CD4-positive, alpha-beta memory T cell (primary cell): Measurements from ENCODE around the gene TMEM258. TPM values are rescaled to one million over a fixed set of nuclear protein-coding genes. Genes with fewer than 3 reads are reported as not detected.

ENCODE experiments used
- CTCF ChIA-PET: fragments of 350-600 bp; sonication (Branson Sonifier 250); formaldehyde crosslinking; loops from one replicate; lab custom pipeline; 2021; ENCODE audit warnings: inconsistent platforms; ENCODE audit not compliant: partially characterized antibody; lab: Charles Lee
- POLR2A ChIA-PET: fragments of 350-600 bp; sonication (Branson Sonifier 250); formaldehyde crosslinking; loops from one replicate; lab custom pipeline; 2021; ENCODE audit not compliant: partially characterized antibody; lab: Charles Lee
- DNase-seq, 5 donors: peaks; one replicate each; pipeline versions ENCODE4 v3.0.0 to v3.0.0-alpha.2; 2020 to 2022; ENCODE audit warnings: mixed read lengths in 1 of 5
- H3K27ac ChIP-seq: one replicate; pipeline ENCODE4 v1.7.0; 2013; ENCODE audit warnings: low read depth, low read length
- H3K27me3 ChIP-seq: 2 replicates; pipeline ENCODE4 v1.7.0; 2013; ENCODE audit warnings: mild to moderate bottlenecking, low read length, moderate library complexity; ENCODE audit not compliant: insufficient read depth
- H3K36me3 ChIP-seq: 2 replicates; pipeline ENCODE4 v1.7.0; 2013; ENCODE audit warnings: mild to moderate bottlenecking, low read length, moderate library complexity; ENCODE audit not compliant: insufficient read depth
- H3K4me1 ChIP-seq: 2 replicates; pipeline ENCODE4 v1.7.0; 2013; ENCODE audit warnings: mild to moderate bottlenecking, low read length, moderate library complexity; ENCODE audit not compliant: insufficient read depth
- H3K4me3 ChIP-seq, 2 donors: one replicate each; pipeline ENCODE4 v1.7.0; 2013; ENCODE audit warnings: low read length in 2 of 2, mild to moderate bottlenecking in 1 of 2
- H3K9me3 ChIP-seq, 2 donors: one replicate each; pipeline ENCODE4 v1.7.0; 2013; ENCODE audit warnings: low read length in 2 of 2, control low read depth in 1 of 2; ENCODE audit not compliant: control insufficient read depth in 1 of 2
- H3K27ac Mint-ChIP-seq, 7 donors: one replicate each; pipeline ENCODE4 v1.8.0; 2020 to 2021; ENCODE audit warnings: mixed read lengths in 7 of 7, mild to moderate bottlenecking in 6 of 7, inconsistent platforms in 3 of 7, moderate library complexity in 3 of 7
- H3K27me3 Mint-ChIP-seq, 2 donors: one replicate each; pipeline ENCODE4 v1.8.0; 2020 to 2021; ENCODE audit warnings: mixed read lengths in 2 of 2
- H3K36me3 Mint-ChIP-seq, 2 donors: one replicate each; pipeline ENCODE4 v1.8.0; 2020 to 2021; ENCODE audit warnings: mixed read lengths in 2 of 2, inconsistent platforms in 1 of 2, mild to moderate bottlenecking in 1 of 2
- H3K4me1 Mint-ChIP-seq, 4 donors: one replicate each; pipeline ENCODE4 v1.8.0; 2020 to 2021; ENCODE audit warnings: mixed read lengths in 4 of 4, mild to moderate bottlenecking in 1 of 4
- H3K4me3 Mint-ChIP-seq, 8 donors: one replicate each; pipeline ENCODE4 v1.8.0; 2020 to 2021; ENCODE audit warnings: mixed read lengths in 8 of 8, mild to moderate bottlenecking in 7 of 8, moderate library complexity in 6 of 8, inconsistent platforms in 3 of 8
- H3K9me3 Mint-ChIP-seq, 8 donors: one replicate each; pipeline ENCODE4 v1.8.0; 2020 to 2021; ENCODE audit warnings: mixed read lengths in 8 of 8, mild to moderate bottlenecking in 5 of 8, inconsistent platforms in 3 of 8, moderate library complexity in 1 of 8
- intact Hi-C: fragments of 100-400 bp; cut with micrococcal nuclease; formaldehyde crosslinking; loops from one replicate; pipeline ENCODE4 v1.15.1; 2023
- polyA plus RNA-seq, 2 donors: library from polyadenylated mRNA; unstranded; fragments of 300-500 nt; fragmentation: Illumina TruSeq; gene quantifications; one replicate each; pipeline ENCODE4 v1.2.3, GENCODE V29; 2021
- total RNA-seq, 2 experiments: library from RNA; stranded (reverse); gene quantifications; one replicate each; pipeline ENCODE4 v1.2.3, GENCODE V29; 2021

The TMEM258 gene
- total and polyA plus RNA-seq, 4 experiments from 2014 or later, result 113 to 276 (median 152) TPM

DNA sequence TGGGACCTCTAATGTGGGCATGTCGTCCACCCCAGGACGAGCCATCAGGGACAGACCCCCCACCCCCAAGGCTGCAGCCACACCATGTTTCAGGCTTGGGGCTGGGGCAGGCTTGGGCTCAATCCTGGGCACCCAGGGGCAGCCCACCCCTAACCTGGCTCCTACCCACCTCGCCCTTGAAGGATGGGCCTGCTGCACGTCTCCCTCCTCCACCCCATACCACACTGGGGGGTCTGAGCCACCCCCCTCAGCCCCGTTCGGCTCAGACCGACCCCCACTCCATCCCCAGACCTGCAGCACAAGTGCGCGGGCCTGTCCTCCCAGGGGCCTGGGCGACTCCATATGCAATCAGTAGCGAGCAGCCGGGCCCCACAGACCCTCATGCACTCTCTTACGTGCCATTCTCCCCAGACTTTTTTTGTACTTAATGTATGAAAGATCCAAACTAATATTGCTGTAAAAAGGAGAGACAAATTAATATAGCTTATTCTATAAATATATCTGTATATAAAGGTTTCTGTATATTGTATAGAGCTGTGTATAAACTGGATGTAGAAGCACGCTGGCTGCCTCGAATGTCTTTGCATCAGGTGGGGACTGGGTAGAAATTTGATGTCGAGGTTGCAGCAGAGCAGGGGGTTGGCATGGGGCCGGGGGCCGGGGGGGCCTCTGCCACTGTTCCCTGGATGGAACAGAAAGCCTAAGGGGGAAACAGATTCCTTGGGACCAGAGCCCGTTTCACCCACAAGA lies 45.8 kb downstream of the TMEM258 start:
- Mint-ChIP-seq H3K4me3 (no peak overlapping the region), H3K9me3 (no peaks in the 10 kb centered on the region), H3K4me1 (peaks cover 0 to 7% (median 4%) of the 10 kb centered on the region in 4 donors), H3K36me3 (no peaks in the 10 kb centered on the region), H3K27me3 (peaks cover 11 to 12% of the 10 kb centered on the region in 2 donors), H3K27ac (no peak overlapping the region)
- intact Hi-C loops, result no loop called here
- no peaks in the 10 kb centered on the region for H3K9me3 ChIP-seq
- no peaks in the 10 kb centered on the region for H3K36me3 ChIP-seq
- ChIA-PET POLR2A (interaction anchor here (0.8 kb wide), 1 partner anchor 43 kb away, joined by 4 read pairs; no protein-coding TSS in a partner anchor), CTCF (interaction anchor here (0.9 to 2.2 kb wide), 7 partner anchors 13 to 362 kb away, joined by 3 to 14 read pairs (median 4); no protein-coding TSS in a partner anchor)
- H3K27me3 ChIP-seq, result no peaks in the 10 kb centered on the region
- no peak overlapping the region for H3K27ac ChIP-seq
- H3K4me1 ChIP-seq, result peaks cover under 1% of the 10 kb centered on the region
- DNase-seq, result no peak
- no peak overlapping the region for H3K4me3 ChIP-seq

- Mint-ChIP-seq H3K36me3 (no peaks in the 10 kb centered on the region), H3K9me3 (no peaks in the 10 kb centered on the region), H3K27me3 (peaks cover 7 to 9% of the 10 kb centered on the region in 2 donors), H3K4me3 (no peak overlapping the region), H3K27ac (no peak overlapping the region), H3K4me1 (peaks cover 0 to 2% (median under 1%) of the 10 kb centered on the region in 4 donors)
- intact Hi-C loops, result no loop called here
- no peaks in the 10 kb centered on the region for H3K4me1 ChIP-seq
- no peaks in the 10 kb centered on the region for H3K36me3 ChIP-seq
- no peaks in the 10 kb centered on the region for H3K9me3 ChIP-seq
- no peak for DNase-seq
- no peaks in the 10 kb centered on the region for H3K27me3 ChIP-seq
- H3K4me3 ChIP-seq, result no peak overlapping the region
- ChIA-PET CTCF (interaction anchor here (1.5 to 2.2 kb wide), 2 partner anchors 31 to 363 kb away, joined by 4 to 14 read pairs; no protein-coding TSS in a partner anchor), POLR2A (no interaction called here)
- H3K27ac ChIP-seq, result no peak overlapping the region
Observed at GRCh38 chr11:61745781-61746441, 46.5 kb downstream of the TMEM258 start.

DNA sequence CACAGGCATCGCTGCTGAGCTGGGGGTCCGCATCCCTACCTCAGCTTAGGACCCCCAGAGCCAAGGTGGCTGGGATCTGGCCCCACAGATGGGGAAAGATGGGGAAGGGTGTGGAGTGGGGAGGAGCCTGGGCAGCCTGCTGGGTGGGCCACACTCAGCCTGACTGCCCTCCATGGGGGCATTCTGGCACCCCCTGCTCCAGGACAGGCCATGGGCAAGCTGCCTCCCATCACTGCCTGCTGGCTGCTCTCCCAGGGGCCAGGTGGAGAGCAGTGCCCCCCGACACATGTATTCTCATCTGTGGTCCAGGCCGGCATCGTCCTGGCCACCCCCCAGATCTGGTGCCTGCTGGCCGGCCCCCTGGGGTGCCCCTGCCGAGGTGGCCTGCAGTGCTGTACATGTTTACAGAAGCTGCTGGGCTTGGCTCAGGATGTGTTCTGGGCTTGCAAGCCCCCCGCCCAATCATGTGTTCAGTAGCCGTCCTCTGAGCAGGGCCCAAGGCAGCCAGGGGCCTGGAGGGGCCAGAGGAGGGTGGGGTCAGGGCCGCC lies 47.7 kb downstream of the TMEM258 start:
- CTCF ChIA-PET, result interaction anchor here (1.0 kb wide), 1 partner anchor 11 kb away, joined by 7 read pairs; no protein-coding TSS in a partner anchor
- Histone ChIP-seq H3K4me1 (no peaks in the 10 kb centered on the region), H3K27me3 (no peaks in the 10 kb centered on the region), H3K9me3 (no peaks in the 10 kb centered on the region), H3K4me3 (no peak overlapping the region), H3K27ac (no peak overlapping the region), H3K36me3 (no peaks in the 10 kb centered on the region)
- no peak overlapping the region for H3K27ac Mint-ChIP-seq
- no peaks in the 10 kb centered on the region for H3K4me1 Mint-ChIP-seq
- no peaks in the 10 kb centered on the region for H3K9me3 Mint-ChIP-seq
- POLR2A ChIA-PET, result no interaction called here
- no peaks in the 10 kb centered on the region for H3K36me3 Mint-ChIP-seq
- no peak for DNase-seq
- peaks cover 7% of the 10 kb centered on the region in 2 donors for H3K27me3 Mint-ChIP-seq
- no peak overlapping the region for H3K4me3 Mint-ChIP-seq
- intact Hi-C loops, result no loop called here

DNA sequence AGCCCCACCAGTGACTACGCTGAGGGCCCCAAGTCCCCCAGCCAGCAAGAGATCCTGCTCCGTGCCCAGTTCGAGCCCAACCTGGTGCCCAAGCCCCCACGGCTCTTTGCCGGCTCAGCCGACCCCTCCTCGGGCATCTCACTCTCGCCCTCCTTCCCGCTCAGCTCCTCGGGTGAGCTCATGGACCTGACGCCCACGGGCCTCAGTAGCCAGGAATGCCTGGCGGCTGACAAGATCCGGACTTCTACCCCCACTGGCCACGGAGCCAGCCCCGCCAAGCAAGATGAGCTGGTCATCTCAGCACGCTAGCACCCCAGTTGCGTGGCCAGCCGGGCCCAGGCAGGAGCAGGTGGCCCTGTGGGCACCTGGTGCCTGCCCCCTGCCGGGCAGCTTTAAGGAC lies 48.2 kb downstream of the TMEM258 start:
- H3K9me3 Mint-ChIP-seq, result no peaks in the 10 kb centered on the region
- H3K27me3 ChIP-seq, result no peaks in the 10 kb centered on the region
- H3K4me3 Mint-ChIP-seq, result no peak overlapping the region
- POLR2A ChIA-PET, result no interaction called here
- H3K4me1 ChIP-seq, result no peaks in the 10 kb centered on the region
- no peaks in the 10 kb centered on the region for H3K9me3 ChIP-seq
- DNase-seq, result no peak
- no peaks in the 10 kb centered on the region for H3K4me1 Mint-ChIP-seq
- CTCF ChIA-PET, result interaction anchor here (1.0 kb wide), 1 partner anchor 11 kb away, joined by 7 read pairs; no protein-coding TSS in a partner anchor
- intact Hi-C loops, result no loop called here
- H3K36me3 Mint-ChIP-seq, result no peaks in the 10 kb centered on the region
- no peaks in the 10 kb centered on the region for H3K36me3 ChIP-seq
- no peak overlapping the region for H3K27ac Mint-ChIP-seq
- no peak overlapping the region for H3K27ac ChIP-seq
- H3K27me3 Mint-ChIP-seq, result peaks cover 2 to 3% of the 10 kb centered on the region in 2 donors
- H3K4me3 ChIP-seq, result no peak overlapping the region

- ChIA-PET POLR2A (no interaction called here), CTCF (interaction anchor here (0.7 kb wide), 2 partner anchors 153 to 234 kb away, joined by 3 to 4 read pairs; no protein-coding TSS in a partner anchor)
- Histone ChIP-seq H3K4me1 (no peaks in the 10 kb centered on the region), H3K4me3 (no peak overlapping the region), H3K27ac (no peak overlapping the region), H3K27me3 (no peaks in the 10 kb centered on the region), H3K36me3 (no peaks in the 10 kb centered on the region), H3K9me3 (no peaks in the 10 kb centered on the region)
- peaks cover under 1 to 1% of the 10 kb centered on the region in 2 donors for H3K27me3 Mint-ChIP-seq
- no peaks in the 10 kb centered on the region for H3K9me3 Mint-ChIP-seq
- H3K27ac Mint-ChIP-seq, result no peak overlapping the region
- no peak for DNase-seq
- no peak overlapping the region for H3K4me3 Mint-ChIP-seq
- H3K36me3 Mint-ChIP-seq, result no peaks in the 10 kb centered on the region
- no peaks in the 10 kb centered on the region for H3K4me1 Mint-ChIP-seq
- intact Hi-C loops, result no loop called here
Observed at GRCh38 chr11:61743486-61744095, 48.8 kb downstream of the TMEM258 start.

GRCh38 chr11:61742391-61742790 lies 50.0 kb downstream of the TMEM258 start:
- no peak overlapping the region for H3K4me3 Mint-ChIP-seq
- H3K4me1 Mint-ChIP-seq, result no peaks in the 10 kb centered on the region
- ChIA-PET CTCF (interaction anchor here (0.7 to 1.3 kb wide), 3 partner anchors 9 to 154 kb away, joined by 3 to 4 read pairs (median 4); no protein-coding TSS in a partner anchor), POLR2A (no interaction called here)
- no peaks in the 10 kb centered on the region for H3K9me3 Mint-ChIP-seq
- DNase-seq, result no peak
- Histone ChIP-seq H3K27ac (no peak overlapping the region), H3K4me3 (no peak overlapping the region), H3K9me3 (no peaks in the 10 kb centered on the region), H3K4me1 (no peaks in the 10 kb centered on the region), H3K27me3 (no peaks in the 10 kb centered on the region), H3K36me3 (no peaks in the 10 kb centered on the region)
- H3K27me3 Mint-ChIP-seq, result no peaks in the 10 kb centered on the region
- intact Hi-C loops, result no loop called here
- no peaks in the 10 kb centered on the region for H3K36me3 Mint-ChIP-seq
- H3K27ac Mint-ChIP-seq, result no peak overlapping the region
